GM21390 (cell line): ENCODE measurements around the gene TMEM134.
A peak's percentile ranks its signal among the peaks of the same experiment; 100 is the strongest.

Source experiments
- ATAC-seq: cut with Tn5 transposase; IDR thresholded peaks from one replicate; pipeline ENCODE4 v1.9.1; 2021; ENCODE audit not compliant: unreplicated experiment

The TMEM134 gene

GRCh38 chr11:67423891-67424613 lies 45.0 kb downstream of the TMEM134 start:
- ATAC-seq, result no peak

- ATAC-seq, result no peak
These were observed 45.6 kb downstream of the TMEM134 start for GRCh38 chr11:67423466-67423865.

GRCh38 chr11:67422891-67423290 lies 46.2 kb downstream of the TMEM134 start:
- no peak for ATAC-seq

- ATAC-seq, result no peak
These were observed 47.5 kb downstream of the TMEM134 start for GRCh38 chr11:67421430-67422031.

- ATAC-seq, result peak; percentile 84
These were observed 48.2 kb downstream of the TMEM134 start for GRCh38 chr11:67420646-67421429.

GRCh38 chr11:67420147-67420645 lies 48.9 kb downstream of the TMEM134 start:
- ATAC-seq, result no peak

GRCh38 chr11:67419325-67420049 lies 49.6 kb downstream of the TMEM134 start:
- ATAC-seq, result no peak

GRCh38 chr11:67418476-67419281 lies 50.4 kb downstream of the TMEM134 start:
- ATAC-seq, result no peak

GRCh38 chr11:67417425-67417824 lies 51.6 kb downstream of the TMEM134 start:
- no peak for ATAC-seq

- no peak for ATAC-seq
These were observed 52.4 kb downstream of the TMEM134 start for GRCh38 chr11:67416416-67417335.

GRCh38 chr11:67415501-67416304 lies 53.3 kb downstream of the TMEM134 start, which contains the start of gene CARNS1:
Gene CARNS1, plus strand, starts transcription at chr11:67415678. Its CDS starts 522 bp downstream, at chr11:67416200.
- ATAC-seq, result no peak

- ATAC-seq, result no peak
These were observed 55.7 kb downstream of the TMEM134 start for GRCh38 chr11:67413266-67413849.

- no peak for ATAC-seq
These were observed 56.4 kb downstream of the TMEM134 start for GRCh38 chr11:67412495-67413179.

GRCh38 chr11:67411785-67412152 lies 57.3 kb downstream of the TMEM134 start:
- no peak for ATAC-seq
